H9 (cell line): ENCODE measurements around the gene RIPK4. TPM values are rescaled to one million over a fixed set of nuclear protein-coding genes. Genes with fewer than 3 reads are reported as not detected.
"Not testable (repeated sequence)": the region's sequence is repeated elsewhere in the genome, so short reads cannot be mapped to it uniquely, and the experiment has no call there.

Experiments
- DNase-seq: peaks from one replicate; pipeline ENCODE4 v3.0.0-alpha.2; 2017
- H2AFZ ChIP-seq: one replicate; pipeline ENCODE4 v1.6.1; 2013; ENCODE audit warnings: mild to moderate bottlenecking, low read length, control low read depth, moderate library complexity
- H2AK5ac ChIP-seq: 2 replicates; pipeline ENCODE4 v1.6.1; 2013; ENCODE audit warnings: low read length, control low read depth, mixed read lengths; ENCODE audit not compliant: insufficient read length
- H2BK120ac ChIP-seq: one replicate; pipeline ENCODE4 v1.6.1; 2013; ENCODE audit warnings: low read depth, mild to moderate bottlenecking, low read length, control low read depth, inconsistent platforms; ENCODE audit not compliant: poor library complexity, severe bottlenecking
- H2BK12ac ChIP-seq: 2 replicates; pipeline ENCODE4 v1.6.1; 2013; ENCODE audit warnings: low read length, control low read depth, mixed read lengths, low read depth; ENCODE audit not compliant: insufficient read length
- H2BK15ac ChIP-seq: 2 replicates; pipeline ENCODE4 v1.6.1; 2013; ENCODE audit warnings: low read depth, low read length, control low read depth
- H2BK20ac ChIP-seq: one replicate; pipeline ENCODE4 v1.6.1; 2013; ENCODE audit warnings: low read depth, mild to moderate bottlenecking, low read length, control low read depth, inconsistent platforms; ENCODE audit not compliant: poor library complexity, severe bottlenecking
- H2BK5ac ChIP-seq: 2 replicates; pipeline ENCODE4 v1.6.1; 2013; ENCODE audit warnings: low read length, control low read depth, mixed read lengths; ENCODE audit not compliant: insufficient read length
- H3K14ac ChIP-seq: 2 replicates; pipeline ENCODE4 v1.6.1; 2013; ENCODE audit warnings: low read length, control low read depth; ENCODE audit not compliant: insufficient read depth
- H3K18ac ChIP-seq: 2 replicates; pipeline ENCODE4 v1.6.1; 2013; ENCODE audit warnings: low read depth, mild to moderate bottlenecking, mixed read lengths, low read length, control low read depth; ENCODE audit not compliant: insufficient read length
- H3K23ac ChIP-seq: 2 replicates; pipeline ENCODE4 v1.6.1; 2013; ENCODE audit warnings: low read length, control low read depth, mixed read lengths, low read depth; ENCODE audit not compliant: insufficient read length
- H3K23me2 ChIP-seq: 2 replicates; pipeline ENCODE4 v1.6.1; 2013; ENCODE audit warnings: low read depth, mild to moderate bottlenecking, mixed read lengths, low read length, control low read depth; ENCODE audit not compliant: insufficient read length, poor library complexity, severe bottlenecking
- H3K27ac ChIP-seq: 2 replicates; pipeline ENCODE4 v1.5.1; 2013; ENCODE audit warnings: low read length, control low read depth, mixed read lengths, low read depth; ENCODE audit not compliant: insufficient read length
- H3K27me3 ChIP-seq: 2 replicates; pipeline ENCODE4 v1.6.1; 2013; ENCODE audit warnings: low read length, control low read depth, inconsistent platforms; ENCODE audit not compliant: insufficient read depth
- H3K4ac ChIP-seq: 2 replicates; pipeline ENCODE4 v1.6.1; 2013; ENCODE audit warnings: low read depth, mild to moderate bottlenecking, control low read depth, inconsistent platforms, low read length, moderate library complexity
- H3K4me1 ChIP-seq: 2 replicates; pipeline ENCODE4 v1.6.1; 2013; ENCODE audit warnings: low read length, control low read depth, inconsistent platforms; ENCODE audit not compliant: insufficient read depth
- H3K4me2 ChIP-seq: 2 replicates; pipeline ENCODE4 v1.6.1; 2013; ENCODE audit warnings: low read length, control low read depth, mixed read lengths; ENCODE audit not compliant: insufficient read length, insufficient read depth
- H3K56ac ChIP-seq: 2 replicates; pipeline ENCODE4 v1.6.1; 2013; ENCODE audit warnings: low read depth, mild to moderate bottlenecking, mixed read lengths, low read length, control low read depth; ENCODE audit not compliant: insufficient read length
- H3K79me1 ChIP-seq: 2 replicates; pipeline ENCODE4 v1.6.1; 2013; ENCODE audit warnings: low read depth, mild to moderate bottlenecking, moderate library complexity, low read length, control low read depth, inconsistent platforms; ENCODE audit not compliant: insufficient read depth, poor library complexity, severe bottlenecking
- H3K79me2 ChIP-seq: 2 replicates; pipeline ENCODE4 v1.6.1; 2013; ENCODE audit warnings: low read length, control low read depth, inconsistent platforms; ENCODE audit not compliant: insufficient read depth
- H3K9ac ChIP-seq: 2 replicates; pipeline ENCODE4 v1.6.1; 2013; ENCODE audit warnings: low read length, control low read depth, mixed read lengths; ENCODE audit not compliant: insufficient read length; ENCODE audit errors: extremely low read depth
- H3K9me3 ChIP-seq: one replicate; pipeline ENCODE4 v1.6.1; 2013; ENCODE audit warnings: low read depth, low read length, inconsistent platforms; ENCODE audit not compliant: control insufficient read depth
- H3T11ph ChIP-seq: one replicate; pipeline ENCODE4 v1.6.1; 2013; ENCODE audit warnings: mild to moderate bottlenecking, low read length, control low read depth, inconsistent platforms
- H4K20me1 ChIP-seq: one replicate; pipeline ENCODE4 v1.6.1; 2013; ENCODE audit not compliant: control insufficient read depth, insufficient read length, insufficient read depth
- H4K5ac ChIP-seq: 2 replicates; pipeline ENCODE4 v1.6.1; 2013; ENCODE audit warnings: low read depth, mild to moderate bottlenecking, mixed read lengths, low read length, control low read depth; ENCODE audit not compliant: insufficient read length
- H4K8ac ChIP-seq: replicated peaks from 2 replicates; pipeline ENCODE4 v1.6.1; 2013; ENCODE audit warnings: low read length, control low read depth, mixed read lengths, low read depth; ENCODE audit not compliant: insufficient read length
- H4K91ac ChIP-seq: 2 replicates; pipeline ENCODE4 v1.6.1; 2013; ENCODE audit warnings: low read depth, mild to moderate bottlenecking, moderate library complexity, mixed read lengths, low read length, control low read depth; ENCODE audit not compliant: insufficient read length
- H3K27ac Mint-ChIP-seq, 3 experiments: 2 replicates in 2 of 3; 3 replicates in 1 of 3; pipeline ENCODE4 v1.8.0; 2020 to 2021; ENCODE audit warnings: mixed read lengths in 3 of 3, mild to moderate bottlenecking in 1 of 3, moderate library complexity in 1 of 3
- H3K27me3 Mint-ChIP-seq: 2 replicates; pipeline ENCODE4 v1.8.0; 2021; ENCODE audit warnings: low read depth, mild to moderate bottlenecking, moderate library complexity, mixed read lengths
- H3K36me3 Mint-ChIP-seq, 3 experiments: 2 replicates in 2 of 3; 3 replicates in 1 of 3; pipeline ENCODE4 v1.8.0; 2020 to 2021; ENCODE audit warnings: low read depth in 3 of 3, mixed read lengths in 3 of 3; ENCODE audit not compliant: insufficient read depth in 1 of 3
- H3K4me1 Mint-ChIP-seq, 2 experiments: 2 replicates each; pipeline ENCODE4 v1.8.0; 2020; ENCODE audit warnings: mixed read lengths in 2 of 2
- H3K4me3 Mint-ChIP-seq, 2 experiments: 2 replicates in 1 of 2; 3 replicates in 1 of 2; pipeline ENCODE4 v1.8.0; 2020 to 2021; ENCODE audit warnings: mild to moderate bottlenecking in 2 of 2, mixed read lengths in 2 of 2, moderate library complexity in 1 of 2
- H3K9me3 Mint-ChIP-seq, 2 experiments: 2 replicates in 1 of 2; 3 replicates in 1 of 2; pipeline ENCODE4 v1.8.0; 2020; ENCODE audit warnings: mild to moderate bottlenecking in 2 of 2, mixed read lengths in 2 of 2, moderate library complexity in 1 of 2
- WGBS: extraction: QIAGEN DNeasy Blood & Tissue Kit; methylation state at CpG from one replicate; pipeline ENCODE4 v1.1.7; 2013; ENCODE audit warnings: missing lambda C conversion rate, low lambda C conversion rate, mixed read lengths; ENCODE audit not compliant: insufficient read length; ENCODE audit errors: extremely low coverage; 5-methylcytosine and 5-hydroxymethylcytosine counted together
- total RNA-seq: library from RNA; stranded (reverse); gene quantifications from 2 replicates; pipeline ENCODE4 v1.2.1, GENCODE V29; 2021
- TF ChIP-seq, protein P1 (sequence below): fragments of 200-600 bp; sonication (generic); conservative IDR thresholded peaks from 3 replicates; pipeline ENCODE4 v1.8.0; 2021; ENCODE audit warnings: antibody characterized with exemption, mild to moderate bottlenecking

Gene RIPK4
- total RNA-seq, 1 experiment from 2014 or later: 2.9 TPM

DNA sequence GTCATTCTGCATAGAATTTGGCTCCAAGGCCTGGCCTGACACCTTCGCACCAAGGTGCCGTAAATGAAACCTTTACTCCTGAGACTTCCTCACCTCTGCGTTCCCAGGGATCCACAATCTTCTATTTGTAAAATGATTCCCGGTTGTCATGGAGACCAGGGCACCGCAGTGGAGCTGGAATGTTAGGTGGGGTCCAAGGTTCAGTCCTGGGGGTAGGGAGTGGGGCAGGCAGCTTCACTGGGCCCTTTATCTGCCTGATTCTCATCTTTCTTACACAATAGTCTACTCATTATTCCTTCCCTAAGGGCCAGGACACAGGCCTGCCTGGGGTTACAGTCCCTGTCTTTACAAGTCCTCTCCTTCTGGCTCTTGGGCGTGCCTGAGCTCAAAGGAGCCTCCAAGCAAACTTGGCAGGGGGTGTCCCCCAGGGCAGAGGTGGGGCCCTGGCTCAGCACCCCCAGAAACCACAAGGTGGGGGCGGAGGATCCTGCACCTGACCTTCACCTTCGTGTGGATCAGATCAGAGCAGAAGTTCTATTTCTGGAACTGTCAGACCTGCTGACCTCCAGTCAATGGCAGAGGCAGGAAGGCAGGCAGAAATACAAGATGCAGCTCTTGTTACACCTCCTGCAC is 51.1 kb downstream of the RIPK4 start:
- H3K9ac ChIP-seq: no peak overlapping the region
- no peak overlapping the region for H2AFZ ChIP-seq
- H3K36me3 Mint-ChIP-seq: no peaks in the 10 kb centered on the region; a peak in 1 of 7 replicates
- no peak overlapping the region for H2BK15ac ChIP-seq
- peaks cover 40 to 59% of the 10 kb centered on the region in 2 experiments for H3K4me1 Mint-ChIP-seq
- no peak for DNase-seq
- no peaks in the 10 kb centered on the region for H3K79me2 ChIP-seq
- no peak overlapping the region for H2BK12ac ChIP-seq
- no peak overlapping the region for H3K4ac ChIP-seq
- no peak overlapping the region for H3K4me2 ChIP-seq
- no CpG with 5 or more reads among the region's 8 CpGs for WGBS
- H2BK5ac ChIP-seq: no peak overlapping the region
- TF ChIP-seq, protein P1, sequence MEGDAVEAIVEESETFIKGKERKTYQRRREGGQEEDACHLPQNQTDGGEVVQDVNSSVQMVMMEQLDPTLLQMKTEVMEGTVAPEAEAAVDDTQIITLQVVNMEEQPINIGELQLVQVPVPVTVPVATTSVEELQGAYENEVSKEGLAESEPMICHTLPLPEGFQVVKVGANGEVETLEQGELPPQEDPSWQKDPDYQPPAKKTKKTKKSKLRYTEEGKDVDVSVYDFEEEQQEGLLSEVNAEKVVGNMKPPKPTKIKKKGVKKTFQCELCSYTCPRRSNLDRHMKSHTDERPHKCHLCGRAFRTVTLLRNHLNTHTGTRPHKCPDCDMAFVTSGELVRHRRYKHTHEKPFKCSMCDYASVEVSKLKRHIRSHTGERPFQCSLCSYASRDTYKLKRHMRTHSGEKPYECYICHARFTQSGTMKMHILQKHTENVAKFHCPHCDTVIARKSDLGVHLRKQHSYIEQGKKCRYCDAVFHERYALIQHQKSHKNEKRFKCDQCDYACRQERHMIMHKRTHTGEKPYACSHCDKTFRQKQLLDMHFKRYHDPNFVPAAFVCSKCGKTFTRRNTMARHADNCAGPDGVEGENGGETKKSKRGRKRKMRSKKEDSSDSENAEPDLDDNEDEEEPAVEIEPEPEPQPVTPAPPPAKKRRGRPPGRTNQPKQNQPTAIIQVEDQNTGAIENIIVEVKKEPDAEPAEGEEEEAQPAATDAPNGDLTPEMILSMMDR: no peak
- no peak overlapping the region for H4K91ac ChIP-seq
- peaks cover 5% of the 10 kb centered on the region for H3K27me3 Mint-ChIP-seq
- peaks cover 3% of the 10 kb centered on the region for H3K23me2 ChIP-seq
- peaks cover 8% of the 10 kb centered on the region; the same call in 1 of the 2 replicates for H3K4me1 ChIP-seq
- H3K56ac ChIP-seq: no peak overlapping the region
- peak overlapping the region; percentile 7 for H3K18ac ChIP-seq
- no peak overlapping the region for H3K4me3 Mint-ChIP-seq
- H3K23ac ChIP-seq: no peak overlapping the region
- no peaks in the 10 kb centered on the region for H3K79me1 ChIP-seq
- no peak overlapping the region for H3K27ac ChIP-seq
- no peaks in the 10 kb centered on the region for H3K9me3 ChIP-seq
- H4K8ac ChIP-seq: no peak overlapping the region
- H3K27ac Mint-ChIP-seq: no peak overlapping the region; a peak in 1 of 7 replicates
- H2BK120ac ChIP-seq: no peak overlapping the region
- H4K20me1 ChIP-seq: peaks cover 1% of the 10 kb centered on the region
- no peak overlapping the region for H3T11ph ChIP-seq
- H3K9me3 Mint-ChIP-seq: peaks cover 0 to 3% of the 10 kb centered on the region in 2 experiments; a peak in 1 of 5 replicates
- no peak overlapping the region for H4K5ac ChIP-seq
- no peak overlapping the region for H2AK5ac ChIP-seq
- no peak overlapping the region for H2BK20ac ChIP-seq
- no peak overlapping the region; the same call in 1 of the 2 replicates for H3K14ac ChIP-seq
- no peaks in the 10 kb centered on the region; the same call in none of the 2 replicates for H3K27me3 ChIP-seq

DNA sequence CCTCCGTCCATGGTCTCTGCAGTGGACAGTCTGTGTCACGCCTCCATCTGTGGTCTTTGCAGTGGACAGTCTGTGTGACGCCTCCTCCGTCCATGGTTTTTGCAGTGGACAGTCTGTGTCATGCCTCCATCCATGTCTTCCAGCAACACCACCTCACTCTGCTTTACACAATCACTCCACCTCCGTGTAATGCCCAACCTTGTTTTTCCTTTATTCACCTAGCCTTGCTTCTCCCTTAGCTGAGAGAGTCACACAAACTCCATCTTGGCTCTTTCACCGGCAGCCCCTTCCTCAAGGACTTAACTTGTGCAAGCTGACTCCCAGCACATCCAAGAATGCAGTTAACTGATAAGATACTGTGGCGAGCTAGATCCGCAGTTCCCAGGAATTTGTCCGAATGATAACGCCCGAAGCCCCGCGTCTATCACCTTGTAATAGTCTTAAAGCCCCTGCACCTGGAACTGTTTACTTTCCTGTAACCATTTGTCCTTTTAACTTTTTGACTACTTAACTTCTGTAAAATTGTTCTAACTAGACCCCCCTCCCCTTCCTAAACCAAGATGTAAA is 52.5 kb downstream of the RIPK4 start:
- not testable (repeated sequence) for H3K79me1 ChIP-seq, H3K4me1 ChIP-seq, H3K9me3 ChIP-seq, H2AK5ac ChIP-seq, H3K4me2 ChIP-seq, H4K20me1 ChIP-seq, H2BK12ac ChIP-seq, H3K4me3 Mint-ChIP-seq, H3K27ac ChIP-seq, H3T11ph ChIP-seq, H3K9me3 Mint-ChIP-seq, H3K27me3 Mint-ChIP-seq, H2AFZ ChIP-seq, H4K8ac ChIP-seq, H3K9ac ChIP-seq, H3K4ac ChIP-seq, H3K56ac ChIP-seq, H3K36me3 Mint-ChIP-seq, DNase-seq, H3K79me2 ChIP-seq, H3K14ac ChIP-seq, H3K23ac ChIP-seq, H4K5ac ChIP-seq, H2BK20ac ChIP-seq, H3K27ac Mint-ChIP-seq, H4K91ac ChIP-seq, H2BK15ac ChIP-seq, H2BK120ac ChIP-seq, H3K23me2 ChIP-seq, H3K27me3 ChIP-seq, H2BK5ac ChIP-seq
- no CpG with 5 or more reads among the region's 13 CpGs for WGBS
- H3K18ac ChIP-seq: peak overlapping the region; percentile 15
- H3K4me1 Mint-ChIP-seq: peaks cover 37 to 56% of the 10 kb centered on the region in 2 experiments
